Measurements from ENCODE around the gene SCN10A.

Gene SCN10A

DNA sequence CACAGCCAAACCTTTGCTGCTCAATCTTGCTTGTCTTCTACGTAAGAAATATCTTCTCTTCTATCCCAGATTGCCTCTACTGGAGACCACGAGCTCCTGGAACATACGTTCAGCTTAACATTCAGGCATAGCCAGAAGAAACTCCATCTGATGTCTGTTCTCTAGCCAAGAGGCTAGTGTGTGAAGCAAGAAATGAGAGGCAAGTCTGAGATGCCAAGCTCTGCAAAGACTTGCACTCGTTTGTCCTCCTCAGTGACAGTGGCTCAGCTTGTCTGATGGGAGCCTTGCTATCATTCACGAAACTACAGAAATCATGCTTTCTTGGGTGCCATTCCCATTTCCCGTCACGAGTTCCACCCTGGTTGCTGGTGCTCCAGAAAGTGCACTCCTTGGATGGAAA, at the start of gene SCN10A:
TSS of gene SCN10A (minus strand) at position 192 of the 400 bp plus-strand sequence. CDS start 22,207 bp downstream, outside the sequence.
- Histone ChIP-seq H3K27ac (ENCODE audit: low read depth, low read length) (no peak within 1 kb of the TSS), H3K4me3 (ENCODE audit: low read depth in 1 of 2, low read length in 2 of 2) (no peak within 1 kb of the TSS), H3K9ac (ENCODE audit: low read depth in 1 of 2, low read length in 2 of 2) (no peak within 1 kb of the TSS), H3K36me3 (ENCODE audit: control insufficient read depth in 1 of 2, insufficient read depth in 2 of 2, low read length in 2 of 2) (no peaks in the 10 kb centered on the region), H3K27me3 (ENCODE audit: control insufficient read depth in 1 of 2, insufficient read depth in 2 of 2, low read length in 2 of 2) (peaks cover 0 to 3% of the 10 kb centered on the region in 2 donors), H3K9me3 (ENCODE audit: control insufficient read depth in 1 of 2, low read length in 2 of 2) (no peaks in the 10 kb centered on the region), H3K4me1 (ENCODE audit: control insufficient read depth in 1 of 2, insufficient read depth in 2 of 2, low read length in 2 of 2) (no peaks in the 10 kb centered on the region)

DNA sequence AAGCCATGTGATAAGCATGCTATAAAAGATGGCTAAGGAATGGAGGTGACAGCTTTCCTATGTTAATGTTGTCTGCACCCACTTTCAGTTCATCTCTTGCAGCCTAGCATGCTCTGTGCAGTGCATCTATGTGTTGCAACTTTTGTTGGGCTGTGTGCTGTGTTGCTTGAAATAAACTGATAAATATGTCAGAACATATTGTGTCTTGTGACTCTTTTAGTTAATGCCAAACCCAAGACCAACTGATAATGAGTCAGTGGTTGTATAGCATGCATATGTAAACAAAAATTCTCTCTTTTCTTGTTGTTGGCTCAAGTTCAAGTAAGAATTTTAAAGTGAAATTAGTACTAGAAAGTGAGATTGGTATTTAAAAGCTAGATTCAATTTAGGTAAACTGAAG, 37.0 kb upstream of the SCN10A start:
- Histone ChIP-seq H3K4me3 (ENCODE audit: low read depth in 1 of 2, low read length in 2 of 2) (no peak overlapping the region), H3K27me3 (ENCODE audit: control insufficient read depth in 1 of 2, insufficient read depth in 2 of 2, low read length in 2 of 2) (no peaks in the 10 kb centered on the region), H3K4me1 (ENCODE audit: control insufficient read depth in 1 of 2, insufficient read depth in 2 of 2, low read length in 2 of 2) (no peaks in the 10 kb centered on the region), H3K27ac (ENCODE audit: low read depth, low read length) (no peak overlapping the region), H3K9ac (ENCODE audit: low read depth in 1 of 2, low read length in 2 of 2) (no peak overlapping the region), H3K36me3 (ENCODE audit: control insufficient read depth in 1 of 2, insufficient read depth in 2 of 2, low read length in 2 of 2) (no peaks in the 10 kb centered on the region), H3K9me3 (ENCODE audit: control insufficient read depth in 1 of 2, low read length in 2 of 2) (no peaks in the 10 kb centered on the region)

DNA sequence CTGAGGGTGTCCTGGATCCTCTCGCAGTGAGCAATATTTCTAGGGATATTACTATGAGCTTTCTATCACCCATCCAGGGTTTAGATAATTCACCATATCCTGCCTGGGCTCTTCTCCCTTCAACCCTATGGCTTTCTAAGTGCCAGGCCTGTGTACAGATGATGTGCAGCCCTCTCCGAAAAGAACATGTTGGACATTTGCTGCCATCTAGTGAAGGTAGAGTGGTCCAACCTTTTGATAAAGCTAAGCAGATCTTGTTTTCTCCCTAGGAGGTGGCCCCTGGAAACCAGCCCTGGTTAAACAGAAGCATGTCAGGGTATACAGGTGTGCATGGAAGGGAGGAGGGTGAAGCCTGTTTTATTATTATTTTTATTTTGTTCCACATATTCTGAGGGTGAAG, 27.9 kb upstream of the SCN10A start:
- H3K4me3 ChIP-seq (ENCODE audit: low read depth in 1 of 2, low read length in 2 of 2) = no peak overlapping the region
- H3K27me3 ChIP-seq (ENCODE audit: control insufficient read depth in 1 of 2, insufficient read depth in 2 of 2, low read length in 2 of 2) = peaks cover 3 to 5% of the 10 kb centered on the region in 2 donors

DNA sequence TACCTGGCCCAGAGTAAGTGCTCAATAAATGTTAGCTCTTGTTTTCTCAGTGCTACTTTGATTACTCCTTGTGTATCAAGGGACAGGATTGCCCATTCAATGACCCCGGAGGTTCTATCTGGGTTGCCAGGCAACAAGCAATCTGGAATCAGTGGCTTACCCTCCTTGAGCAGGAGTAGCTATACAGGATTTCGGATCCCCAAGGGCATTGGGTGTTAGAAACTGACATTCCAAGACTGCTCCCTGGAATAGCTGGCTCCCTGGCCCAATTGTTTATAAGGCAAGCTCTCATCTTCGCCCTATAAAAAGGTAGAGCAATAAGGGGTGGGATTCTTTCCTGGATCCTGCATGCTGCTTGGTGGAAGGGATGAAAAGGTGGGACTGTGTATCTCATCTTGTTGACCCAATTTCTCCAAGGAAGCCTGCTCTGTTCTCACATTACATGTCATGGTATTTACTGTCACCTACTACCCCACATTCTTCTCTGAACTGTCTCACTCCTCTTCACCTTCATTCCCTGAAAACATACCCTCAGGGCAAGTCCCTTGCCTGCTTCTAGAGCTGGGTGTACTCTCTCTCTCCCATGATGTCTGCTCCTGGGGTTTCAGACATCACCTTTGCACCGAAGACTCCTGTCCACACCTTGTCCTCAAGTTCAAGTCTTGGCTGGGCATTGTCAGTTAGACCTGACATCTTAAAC, 26.4 kb upstream of the SCN10A start:
- Histone ChIP-seq H3K4me1 (ENCODE audit: control insufficient read depth in 1 of 2, insufficient read depth in 2 of 2, low read length in 2 of 2) (no peaks in the 10 kb centered on the region), H3K36me3 (ENCODE audit: control insufficient read depth in 1 of 2, insufficient read depth in 2 of 2, low read length in 2 of 2) (no peaks in the 10 kb centered on the region), H3K4me3 (ENCODE audit: low read depth in 1 of 2, low read length in 2 of 2) (no peak overlapping the region), H3K9ac (ENCODE audit: low read depth in 1 of 2, low read length in 2 of 2) (no peak overlapping the region), H3K27me3 (ENCODE audit: control insufficient read depth in 1 of 2, insufficient read depth in 2 of 2, low read length in 2 of 2) (peaks cover 3 to 5% of the 10 kb centered on the region in 2 donors), H3K9me3 (ENCODE audit: control insufficient read depth in 1 of 2, low read length in 2 of 2) (no peaks in the 10 kb centered on the region), H3K27ac (ENCODE audit: low read depth, low read length) (no peak overlapping the region)

More for the DNA sequence above, 27.9 kb upstream of the SCN10A start:
- Histone ChIP-seq H3K4me1 (ENCODE audit: control insufficient read depth in 1 of 2, insufficient read depth in 2 of 2, low read length in 2 of 2) (no peaks in the 10 kb centered on the region), H3K36me3 (ENCODE audit: control insufficient read depth in 1 of 2, insufficient read depth in 2 of 2, low read length in 2 of 2) (no peaks in the 10 kb centered on the region), H3K27ac (ENCODE audit: low read depth, low read length) (no peak overlapping the region), H3K9me3 (ENCODE audit: control insufficient read depth in 1 of 2, low read length in 2 of 2) (no peaks in the 10 kb centered on the region), H3K9ac (ENCODE audit: low read depth in 1 of 2, low read length in 2 of 2) (no peak overlapping the region)

DNA sequence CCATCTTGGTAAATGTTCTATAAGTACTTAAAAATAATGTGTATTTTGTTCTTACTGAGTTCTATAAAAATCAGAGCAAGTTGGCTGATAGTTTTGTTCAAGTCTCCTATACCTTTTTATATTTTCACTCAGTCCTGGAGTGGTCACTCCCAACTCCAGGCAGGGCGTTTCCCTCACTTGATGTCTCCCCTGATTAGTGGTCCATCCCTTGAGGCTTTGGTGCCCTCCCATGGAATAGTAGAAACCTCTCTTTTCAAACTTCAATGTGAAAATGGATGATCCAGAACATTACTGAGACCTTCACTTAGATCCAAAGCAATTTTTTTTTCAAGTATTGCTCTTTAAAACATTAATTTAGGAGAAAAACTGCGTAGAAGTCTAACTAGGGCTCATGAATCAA, 25.0 kb upstream of the SCN10A start:
- Histone ChIP-seq H3K27me3 (ENCODE audit: control insufficient read depth in 1 of 2, insufficient read depth in 2 of 2, low read length in 2 of 2) (peaks cover 3 to 5% of the 10 kb centered on the region in 2 donors), H3K4me1 (ENCODE audit: control insufficient read depth in 1 of 2, insufficient read depth in 2 of 2, low read length in 2 of 2) (no peaks in the 10 kb centered on the region), H3K4me3 (ENCODE audit: low read depth in 1 of 2, low read length in 2 of 2) (no peak overlapping the region), H3K9me3 (ENCODE audit: control insufficient read depth in 1 of 2, low read length in 2 of 2) (no peaks in the 10 kb centered on the region), H3K9ac (ENCODE audit: low read depth in 1 of 2, low read length in 2 of 2) (no peak overlapping the region), H3K36me3 (ENCODE audit: control insufficient read depth in 1 of 2, insufficient read depth in 2 of 2, low read length in 2 of 2) (no peaks in the 10 kb centered on the region), H3K27ac (ENCODE audit: low read depth, low read length) (no peak overlapping the region)

DNA sequence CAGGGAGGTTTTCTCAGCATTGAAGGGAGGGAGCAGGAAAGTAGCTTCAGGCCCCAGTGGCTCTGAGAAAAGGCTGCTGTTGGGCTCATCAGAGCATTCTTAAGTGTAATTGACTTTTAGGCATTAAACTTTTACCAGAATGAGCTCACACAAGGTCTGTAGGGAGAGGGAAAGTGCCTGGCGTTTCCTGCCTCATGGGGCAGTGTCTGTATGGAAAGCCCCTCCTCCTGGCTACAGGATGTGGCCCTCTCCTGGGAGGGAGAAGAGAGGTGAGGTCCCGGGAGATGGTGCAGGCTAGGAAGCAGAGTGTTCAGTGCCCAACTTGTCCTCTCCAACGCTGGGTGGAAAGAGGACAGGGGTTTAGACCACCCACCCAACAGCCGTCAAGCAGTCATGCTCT, 21.3 kb upstream of the SCN10A start:
- Histone ChIP-seq H3K27ac (ENCODE audit: low read depth, low read length) (no peak overlapping the region), H3K27me3 (ENCODE audit: control insufficient read depth in 1 of 2, insufficient read depth in 2 of 2, low read length in 2 of 2) (peaks cover 0 to 1% of the 10 kb centered on the region in 2 donors), H3K4me3 (ENCODE audit: low read depth in 1 of 2, low read length in 2 of 2) (no peak overlapping the region), H3K9ac (ENCODE audit: low read depth in 1 of 2, low read length in 2 of 2) (no peak overlapping the region), H3K36me3 (ENCODE audit: control insufficient read depth in 1 of 2, insufficient read depth in 2 of 2, low read length in 2 of 2) (no peaks in the 10 kb centered on the region), H3K4me1 (ENCODE audit: control insufficient read depth in 1 of 2, insufficient read depth in 2 of 2, low read length in 2 of 2) (no peaks in the 10 kb centered on the region), H3K9me3 (ENCODE audit: control insufficient read depth in 1 of 2, low read length in 2 of 2) (no peaks in the 10 kb centered on the region)

DNA sequence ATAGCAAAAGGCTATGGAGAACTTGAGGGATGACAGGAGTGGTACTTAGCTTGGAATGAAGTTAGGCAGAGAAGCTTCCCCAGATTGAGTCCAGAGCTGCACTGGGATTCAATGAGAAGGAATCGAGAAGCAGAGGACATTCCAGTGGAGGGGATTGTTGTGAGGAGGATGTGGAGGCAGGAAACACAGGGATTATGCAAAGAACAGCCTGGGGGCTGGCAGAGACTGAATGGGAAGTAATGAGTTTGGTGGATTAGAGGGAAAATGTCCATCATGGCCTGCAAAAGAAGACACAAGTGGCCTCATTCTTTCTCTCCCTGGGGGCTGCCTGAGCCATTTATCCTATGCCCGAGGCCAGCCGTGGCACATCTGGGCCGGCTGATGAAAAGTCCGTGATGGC, 20.5 kb upstream of the SCN10A start:
- no peak overlapping the region for H3K9ac ChIP-seq (ENCODE audit: low read depth in 1 of 2, low read length in 2 of 2)
- no peaks in the 10 kb centered on the region for H3K36me3 ChIP-seq (ENCODE audit: control insufficient read depth in 1 of 2, insufficient read depth in 2 of 2, low read length in 2 of 2)
- H3K27ac ChIP-seq (ENCODE audit: low read depth, low read length) = no peak overlapping the region
- no peaks in the 10 kb centered on the region for H3K9me3 ChIP-seq (ENCODE audit: control insufficient read depth in 1 of 2, low read length in 2 of 2)
- H3K27me3 ChIP-seq (ENCODE audit: control insufficient read depth in 1 of 2, insufficient read depth in 2 of 2, low read length in 2 of 2) = no peaks in the 10 kb centered on the region
- no peaks in the 10 kb centered on the region for H3K4me1 ChIP-seq (ENCODE audit: control insufficient read depth in 1 of 2, insufficient read depth in 2 of 2, low read length in 2 of 2)
- H3K4me3 ChIP-seq (ENCODE audit: low read depth in 1 of 2, low read length in 2 of 2) = no peak overlapping the region

DNA sequence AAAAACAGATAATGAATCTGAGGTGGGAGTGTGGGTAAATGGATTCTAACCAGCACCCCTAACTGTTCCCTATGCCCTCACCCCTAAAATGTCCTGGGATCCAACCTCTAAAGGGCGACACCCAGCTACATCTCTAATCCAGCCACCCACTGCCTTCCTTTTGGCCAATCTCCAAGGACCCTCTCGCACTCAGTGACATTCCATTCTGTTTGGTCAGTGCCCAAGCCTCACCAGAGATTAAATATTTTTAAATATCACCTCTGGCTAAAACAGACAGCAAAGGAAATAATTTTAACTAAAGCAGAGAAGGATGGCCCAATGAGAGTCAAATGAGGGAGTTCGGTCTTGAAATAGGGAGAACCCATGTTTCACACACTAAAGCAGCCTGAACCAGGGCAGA, 19.9 kb upstream of the SCN10A start:
- Histone ChIP-seq H3K9ac (ENCODE audit: low read depth in 1 of 2, low read length in 2 of 2) (no peak overlapping the region), H3K27ac (ENCODE audit: low read depth, low read length) (no peak overlapping the region)

DNA sequence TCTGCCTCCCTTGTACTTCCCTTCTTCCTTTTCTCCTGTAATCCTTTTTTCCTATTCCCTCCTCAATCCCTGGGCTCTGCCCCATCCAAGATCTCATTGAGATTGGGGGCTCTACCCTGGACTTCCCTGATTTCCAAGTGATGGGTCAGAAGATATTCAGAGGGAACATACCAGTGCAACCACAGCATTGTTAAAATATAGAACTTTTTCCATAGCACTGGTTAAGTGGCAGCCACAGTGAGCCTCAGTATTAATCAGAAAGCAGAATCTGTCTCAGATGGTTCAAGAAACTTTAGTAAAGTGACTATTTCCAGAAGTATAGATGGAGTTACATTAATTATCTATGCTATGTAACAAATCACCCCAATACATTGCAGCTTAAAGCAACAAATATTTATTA, 18.7 kb upstream of the SCN10A start:
- Histone ChIP-seq H3K27me3 (ENCODE audit: control insufficient read depth in 1 of 2, insufficient read depth in 2 of 2, low read length in 2 of 2) (no peaks in the 10 kb centered on the region), H3K4me1 (ENCODE audit: control insufficient read depth in 1 of 2, insufficient read depth in 2 of 2, low read length in 2 of 2) (no peaks in the 10 kb centered on the region), H3K36me3 (ENCODE audit: control insufficient read depth in 1 of 2, insufficient read depth in 2 of 2, low read length in 2 of 2) (no peaks in the 10 kb centered on the region), H3K9ac (ENCODE audit: low read depth in 1 of 2, low read length in 2 of 2) (no peak overlapping the region), H3K27ac (ENCODE audit: low read depth, low read length) (no peak overlapping the region), H3K4me3 (ENCODE audit: low read depth in 1 of 2, low read length in 2 of 2) (no peak overlapping the region), H3K9me3 (ENCODE audit: control insufficient read depth in 1 of 2, low read length in 2 of 2) (no peaks in the 10 kb centered on the region)

More for the DNA sequence above, 19.9 kb upstream of the SCN10A start:
- Histone ChIP-seq H3K4me3 (ENCODE audit: low read depth in 1 of 2, low read length in 2 of 2) (no peak overlapping the region), H3K27me3 (ENCODE audit: control insufficient read depth in 1 of 2, insufficient read depth in 2 of 2, low read length in 2 of 2) (no peaks in the 10 kb centered on the region), H3K4me1 (ENCODE audit: control insufficient read depth in 1 of 2, insufficient read depth in 2 of 2, low read length in 2 of 2) (no peaks in the 10 kb centered on the region), H3K36me3 (ENCODE audit: control insufficient read depth in 1 of 2, insufficient read depth in 2 of 2, low read length in 2 of 2) (no peaks in the 10 kb centered on the region), H3K9me3 (ENCODE audit: control insufficient read depth in 1 of 2, low read length in 2 of 2) (no peaks in the 10 kb centered on the region)

DNA sequence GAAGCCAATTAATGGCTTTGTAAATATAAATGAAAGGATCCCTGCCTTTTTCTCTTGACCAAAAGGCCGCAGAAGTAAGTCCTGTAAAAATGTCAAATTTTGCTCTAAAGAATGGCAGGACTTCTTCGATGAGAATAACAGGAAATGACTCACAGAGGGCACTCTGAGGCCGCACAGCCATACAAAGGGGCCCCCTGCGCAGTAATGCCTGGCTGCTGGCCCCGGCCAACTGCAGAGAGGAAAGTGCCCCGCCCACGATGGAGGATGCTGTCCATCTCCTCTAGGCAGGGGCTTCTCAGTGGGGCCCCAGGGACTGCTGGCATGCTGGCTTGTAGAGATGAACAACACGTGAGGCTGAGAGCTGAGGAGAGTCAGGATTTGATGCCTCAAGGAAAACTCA, 18.1 kb upstream of the SCN10A start:
- no peak overlapping the region for H3K4me3 ChIP-seq (ENCODE audit: low read depth in 1 of 2, low read length in 2 of 2)
- H3K9me3 ChIP-seq (ENCODE audit: control insufficient read depth in 1 of 2, low read length in 2 of 2) = no peaks in the 10 kb centered on the region
- no peaks in the 10 kb centered on the region for H3K27me3 ChIP-seq (ENCODE audit: control insufficient read depth in 1 of 2, insufficient read depth in 2 of 2, low read length in 2 of 2)
- H3K36me3 ChIP-seq (ENCODE audit: control insufficient read depth in 1 of 2, insufficient read depth in 2 of 2, low read length in 2 of 2) = no peaks in the 10 kb centered on the region
- H3K4me1 ChIP-seq (ENCODE audit: control insufficient read depth in 1 of 2, insufficient read depth in 2 of 2, low read length in 2 of 2) = no peaks in the 10 kb centered on the region
- H3K27ac ChIP-seq (ENCODE audit: low read depth, low read length) = no peak overlapping the region
- H3K9ac ChIP-seq (ENCODE audit: low read depth in 1 of 2, low read length in 2 of 2) = no peak overlapping the region

Measured in duodenal mucosa (tissue), 2 donors.